IMR-90 (cell line): ENCODE measurements around the gene TBATA. TPM values are rescaled to one million over a fixed set of nuclear protein-coding genes. Genes with fewer than 3 reads are reported as not detected.

Experiments
- ATAC-seq: fragments of 200-7000 bp; cut with Tn5 transposase; 2 replicates; pipeline ENCODE4 v1.9.1; 2020; ENCODE audit warnings: low read depth, mild to moderate bottlenecking, moderate library complexity
- BruUV-seq: library from RNA; stranded (reverse); fragments of 400-500 nt; replicated peaks from 2 replicates; lab custom pipeline; 2021; lab: Mats Ljungman, UMichigan
- CTCF ChIA-PET: fragments of 300-600 bp; formaldehyde crosslinking; extraction: SDS; loops from one replicate; lab custom pipeline; 2021; ENCODE audit warnings: antibody characterized with exemption; lab: Yijun Ruan, JAX
- POLR2A ChIA-PET: fragments of 300-600 bp; sonication (Branson Sonifier 250); formaldehyde crosslinking; loops from one replicate; lab custom pipeline; 2022; ENCODE audit warnings: antibody characterized with exemption; ENCODE audit not compliant: unreplicated experiment; lab: Charles Lee
- DNase-seq: peaks from one replicate; pipeline ENCODE4 v3.0.0; 2013
- H2AFZ ChIP-seq: replicated peaks from 2 replicates; pipeline ENCODE3; 2013; ENCODE audit warnings: low read length, mild to moderate bottlenecking; ENCODE audit not compliant: poor library complexity
- H2AK5ac ChIP-seq: 2 replicates; pipeline ENCODE4 v1.6.1; 2013; ENCODE audit warnings: low read depth, low read length, inconsistent platforms
- H2AK9ac ChIP-seq: replicated peaks from 2 replicates; pipeline ENCODE3; 2013; ENCODE audit warnings: mild to moderate bottlenecking, low read depth, low read length, moderate library complexity; ENCODE audit not compliant: poor library complexity
- H2BK120ac ChIP-seq: 2 replicates; pipeline ENCODE4 v1.6.1; 2013; ENCODE audit warnings: low read depth, low read length, inconsistent platforms
- H2BK15ac ChIP-seq: 3 replicates; pipeline ENCODE4 v1.6.1; 2013; ENCODE audit warnings: low read depth, low read length, inconsistent platforms
- H2BK20ac ChIP-seq: 2 replicates; pipeline ENCODE4 v1.6.1; 2013; ENCODE audit warnings: low read depth, mild to moderate bottlenecking, inconsistent platforms, low read length, moderate library complexity
- H2BK5ac ChIP-seq: 2 replicates; pipeline ENCODE4 v1.6.1; 2013; ENCODE audit warnings: mild to moderate bottlenecking, low read depth, low read length, inconsistent platforms; ENCODE audit not compliant: poor library complexity, severe bottlenecking
- H3K14ac ChIP-seq: replicated peaks from 2 replicates; pipeline ENCODE4 v1.6.1; 2013; ENCODE audit warnings: low read depth, low read length, inconsistent platforms
- H3K18ac ChIP-seq: 2 replicates; pipeline ENCODE4 v1.6.1; 2013; ENCODE audit warnings: low read depth, low read length, control low read depth
- H3K23ac ChIP-seq: 2 replicates; pipeline ENCODE4 v1.6.1; 2013; ENCODE audit warnings: low read depth, low read length, inconsistent platforms
- H3K27ac ChIP-seq: 2 replicates; pipeline ENCODE4 v1.5.1; 2013; ENCODE audit warnings: mild to moderate bottlenecking, control low read depth, low read length; ENCODE audit not compliant: insufficient read depth
- H3K27me3 ChIP-seq: 2 replicates; pipeline ENCODE4 v1.6.1; 2013; ENCODE audit warnings: low read length; ENCODE audit not compliant: control insufficient read depth, insufficient read depth
- H3K36me3 ChIP-seq: 2 replicates; pipeline ENCODE4 v1.6.1; 2013; ENCODE audit warnings: low read length, mixed read lengths; ENCODE audit not compliant: control insufficient read depth, insufficient read depth
- H3K4ac ChIP-seq: 2 replicates; pipeline ENCODE4 v1.6.1; 2013; ENCODE audit warnings: low read depth, low read length, inconsistent platforms
- H3K4me1 ChIP-seq: 2 replicates; pipeline ENCODE4 v1.6.1; 2013; ENCODE audit warnings: low read length, mixed read lengths; ENCODE audit not compliant: control insufficient read depth, insufficient read depth
- H3K4me2 ChIP-seq: 2 replicates; pipeline ENCODE4 v1.6.1; 2013; ENCODE audit warnings: low read depth, mild to moderate bottlenecking, control low read depth, low read length, moderate library complexity
- H3K4me3 ChIP-seq: 2 replicates; pipeline ENCODE4 v1.5.1; 2013; ENCODE audit warnings: low read depth, mild to moderate bottlenecking, control low read depth, low read length, moderate library complexity; ENCODE audit not compliant: insufficient read depth
- H3K56ac ChIP-seq: 2 replicates; pipeline ENCODE4 v1.6.1; 2013; ENCODE audit warnings: low read length, inconsistent platforms; ENCODE audit not compliant: insufficient read depth; ENCODE audit errors: extremely low read depth
- H3K79me1 ChIP-seq, 2 experiments: 2 replicates each; pipeline ENCODE4 v1.6.1; 2013; ENCODE audit warnings: low read length in 2 of 2, inconsistent platforms in 1 of 2, low read depth in 1 of 2
- H3K9ac ChIP-seq: 2 replicates; pipeline ENCODE4 v1.6.1; 2013; ENCODE audit warnings: low read depth, low read length, control low read depth
- H3K9me1 ChIP-seq: 2 replicates; pipeline ENCODE4 v1.6.1; 2013; ENCODE audit warnings: low read length, inconsistent platforms; ENCODE audit not compliant: insufficient read depth
- H3K9me3 ChIP-seq: 2 replicates; pipeline ENCODE4 v1.6.1; 2013; ENCODE audit warnings: low read length; ENCODE audit not compliant: control insufficient read depth, insufficient read depth
- H4K20me1 ChIP-seq: 2 replicates; pipeline ENCODE4 v1.6.1; 2013; ENCODE audit warnings: low read length, inconsistent platforms; ENCODE audit not compliant: insufficient read depth
- H4K5ac ChIP-seq: 2 replicates; pipeline ENCODE4 v1.6.1; 2013; ENCODE audit warnings: mild to moderate bottlenecking, low read depth, low read length, control low read depth
- H4K8ac ChIP-seq, 2 experiments: 2 replicates each; pipeline ENCODE4 v1.6.1; 2013; ENCODE audit warnings: low read depth in 2 of 2, low read length in 2 of 2, control low read depth in 1 of 2, inconsistent platforms in 1 of 2
- H4K91ac ChIP-seq: 2 replicates; pipeline ENCODE4 v1.6.1; 2013; ENCODE audit warnings: low read depth, low read length, inconsistent platforms; ENCODE audit not compliant: insufficient read depth
- BHLHE40 ChIP-seq: fragments of 150-350 bp; IDR thresholded peaks from 2 replicates; pipeline ENCODE4 v1.6.1; 2016; ENCODE audit warnings: mild to moderate bottlenecking, low read depth, low read length
- CHD1 ChIP-seq: IDR thresholded peaks from 2 replicates; pipeline ENCODE4 v1.6.1; 2012; ENCODE audit warnings: low read depth, low read length, improper control_type of control experiment
- CTCF ChIP-seq: conservative IDR thresholded peaks from 2 replicates; pipeline ENCODE4 v1.5.1; 2012; ENCODE audit warnings: mild to moderate bottlenecking, low read depth, low read length, improper control_type of control experiment
- SMC3 ChIP-seq: fragments of 150-350 bp; IDR thresholded peaks from 2 replicates; pipeline ENCODE4 v1.6.1; 2016; ENCODE audit warnings: low read depth, mild to moderate bottlenecking, antibody characterized with exemption, low read length, moderate library complexity
- WGBS, 2 experiments: methylation state at CpG; one replicate each; pipeline versions ENCODE4 v1.1.5 to v1.1.7; 2013; ENCODE audit warnings: missing lambda C conversion rate in 2 of 2; ENCODE audit not compliant: insufficient read length in 1 of 2; ENCODE audit errors: extremely low coverage in 2 of 2; 5-methylcytosine and 5-hydroxymethylcytosine counted together
- dilution Hi-C: fragments of 300-500 bp; cut with HindIII; formaldehyde crosslinking; loops from one replicate; pipeline ENCODE4 v1.14.3; 2018; ENCODE audit warnings: low sequenced_read_pairs; ENCODE audit not compliant: unreplicated experiment
- in situ Hi-C: fragments of 300-500 bp; cut with MboI; formaldehyde crosslinking; loops from 3 replicates; pipeline ENCODE4 v1.14.3; 2019; ENCODE audit warnings: low sequenced_read_pairs, inconsistent platforms, mixed read lengths
- intact Hi-C: fragments of 100-400 bp; cut with micrococcal nuclease; formaldehyde crosslinking; loops from 2 replicates; pipeline ENCODE4 v1.10.0; 2022
- polyA plus RNA-seq, 3 experiments: library from polyadenylated mRNA; depleted of rRNA; stranded (reverse); fragments of >200 nt; gene quantifications; 2 replicates each; pipeline ENCODE4 v1.2.3, GENCODE V29; 2012; ENCODE audit warnings: low replicate concordance in 1 of 3
- total RNA-seq: library from RNA; depleted of rRNA; stranded (reverse); fragments of >200 nt; gene quantifications from 2 replicates; pipeline ENCODE4 v1.2.3, GENCODE V29; 2012
- TF ChIP-seq, protein P1 (sequence below): fragments of 150-350 bp; IDR thresholded peaks from 2 replicates; pipeline ENCODE4 v1.6.1; 2016; ENCODE audit warnings: low read depth, mild to moderate bottlenecking, low read length, moderate library complexity, borderline replicate concordance

The TBATA gene
- total and polyA plus RNA-seq, 2 of the 4 experiments (the other 2 are of a cell fraction): not detected

GRCh38 chr10:70771311-70772194 lies 13.6 kb downstream of the TBATA start:
- H2AFZ ChIP-seq: no peak overlapping the region
- H2BK120ac ChIP-seq: no peak overlapping the region
- no peak for ATAC-seq
- no peak overlapping the region for H4K91ac ChIP-seq
- BruUV-seq: no TSS peak
- no peak overlapping the region for H2AK9ac ChIP-seq
- peaks cover 31% of the 10 kb centered on the region for H3K27me3 ChIP-seq
- H2BK5ac ChIP-seq: no peak overlapping the region
- dilution Hi-C loops (no loop called here), intact Hi-C loops (no loop called here), in situ Hi-C loops (no loop called here)
- no peak overlapping the region for H3K56ac ChIP-seq
- ChIA-PET POLR2A (no interaction called here), CTCF (no interaction called here)
- no peak overlapping the region for H4K5ac ChIP-seq
- H3K79me1 ChIP-seq: no peaks in the 10 kb centered on the region
- no peaks in the 10 kb centered on the region for H4K20me1 ChIP-seq
- no peak overlapping the region for H3K9ac ChIP-seq
- H3K36me3 ChIP-seq: no peaks in the 10 kb centered on the region
- no peak overlapping the region for H4K8ac ChIP-seq
- H3K4me1 ChIP-seq: no peaks in the 10 kb centered on the region
- no peak overlapping the region for H3K18ac ChIP-seq
- no peaks in the 10 kb centered on the region for H3K9me3 ChIP-seq
- no peak overlapping the region for H3K4me3 ChIP-seq
- H3K9me1 ChIP-seq: no peaks in the 10 kb centered on the region
- WGBS, 2 experiments: 30% methylated on average over 3 of the region's 8 CpGs; no CpG with 5 or more reads in 1 of the 2 experiments
- no peak overlapping the region for H3K23ac ChIP-seq
- H2BK15ac ChIP-seq: no peak overlapping the region
- no peak overlapping the region for H3K27ac ChIP-seq
- no peak for DNase-seq
- TF ChIP-seq, protein P1, sequence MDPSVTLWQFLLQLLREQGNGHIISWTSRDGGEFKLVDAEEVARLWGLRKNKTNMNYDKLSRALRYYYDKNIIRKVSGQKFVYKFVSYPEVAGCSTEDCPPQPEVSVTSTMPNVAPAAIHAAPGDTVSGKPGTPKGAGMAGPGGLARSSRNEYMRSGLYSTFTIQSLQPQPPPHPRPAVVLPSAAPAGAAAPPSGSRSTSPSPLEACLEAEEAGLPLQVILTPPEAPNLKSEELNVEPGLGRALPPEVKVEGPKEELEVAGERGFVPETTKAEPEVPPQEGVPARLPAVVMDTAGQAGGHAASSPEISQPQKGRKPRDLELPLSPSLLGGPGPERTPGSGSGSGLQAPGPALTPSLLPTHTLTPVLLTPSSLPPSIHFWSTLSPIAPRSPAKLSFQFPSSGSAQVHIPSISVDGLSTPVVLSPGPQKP: no peak
- TF ChIP-seq BHLHE40: no peak
- no peak for TF ChIP-seq CTCF
- TF ChIP-seq CHD1: no peak
- TF ChIP-seq SMC3: no peak
- H2AK5ac ChIP-seq: no peak overlapping the region
- H3K4me2 ChIP-seq: no peak overlapping the region
- H3K4ac ChIP-seq: no peak overlapping the region
- no peak overlapping the region for H3K14ac ChIP-seq
- no peak overlapping the region for H2BK20ac ChIP-seq
